Ovary (tissue), 9 donors: Measurements from ENCODE around the gene SHC1. TPM values are rescaled to one million over a fixed set of nuclear protein-coding genes. Genes with fewer than 3 reads are reported as not detected.

Experiments
- DNase-seq, 5 donors: peaks; one replicate each; pipeline ENCODE4 v3.0.0-alpha.2; 2019 to 2020
- H3K27ac ChIP-seq, 2 donors: fragments of 200-600 bp; one replicate each; pipeline versions ENCODE4 v1.5.1 to v1.8.0; 2019 to 2022
- H3K27me3 ChIP-seq: fragments of 200-600 bp; one replicate; pipeline ENCODE4 v1.8.0; 2022
- H3K36me3 ChIP-seq: fragments of 200-600 bp; sonication (generic); one replicate; pipeline ENCODE4 v1.5.1; 2019
- H3K4me1 ChIP-seq: one replicate; pipeline ENCODE4 v1.8.1; 2013; ENCODE audit warnings: mild to moderate bottlenecking, moderate library complexity; ENCODE audit not compliant: insufficient read depth
- H3K4me3 ChIP-seq: fragments of 200-600 bp; sonication (generic); one replicate; pipeline ENCODE4 v1.5.1; 2017
- H3K9me3 ChIP-seq, 2 donors: fragments of 200-600 bp in 1 of 2; sonication (generic) in 1 of 2; one replicate each; pipeline versions ENCODE4 v1.5.1 to v1.8.1; 2013 to 2019; ENCODE audit warnings: mild to moderate bottlenecking in 1 of 2, moderate library complexity in 1 of 2
- EP300 ChIP-seq: sonication (generic); formaldehyde crosslinking; IDR thresholded peaks from one replicate; pipeline ENCODE4 v1.6.1; 2017; ENCODE audit warnings: antibody characterized with exemption
- POLR2A ChIP-seq: fragments of 450-650 bp; IDR thresholded peaks from one replicate; pipeline ENCODE4 v1.6.1; 2017; ENCODE audit warnings: antibody characterized with exemption, mild to moderate bottlenecking, moderate library complexity
- WGBS, 3 donors: extraction: QIAGEN DNeasy Blood & Tissue Kit in 1 of 3; methylation state at CpG; one replicate each; pipeline versions ENCODE4 v1.1.5 to v1.1.7; 2013 to 2017; 5-methylcytosine and 5-hydroxymethylcytosine counted together
- intact Hi-C, 4 donors: fragments of 100-400 bp; cut with DNase I; formaldehyde crosslinking; loops; one replicate each; pipeline versions ENCODE4 v1.11.0 to v1.15.1; 2022 to 2023
- polyA plus RNA-seq, 2 donors: library from polyadenylated mRNA; stranded (reverse); fragments of 200-250 nt in 1 of 2; fragments of 350-450 nt in 1 of 2; fragmentation: Illumina TruSeq in 1 of 2; extraction: RNeasy Lipid Tissue Mini Kit (QIAGEN cat#74804) in 1 of 2; gene quantifications; one replicate each; pipeline ENCODE4 v1.2.3, GENCODE V29; 2013 to 2014
- total RNA-seq, 7 donors: library from RNA; depleted of rRNA in 2 of 7; stranded (reverse); fragments of >200 nt in 2 of 7; fragmentation: NEBNext Ultra II Directional in 3 of 7; extraction: Animal tissue kit (Norgen Biotek cat#: 25700) in 3 of 7; gene quantifications; one replicate each; pipeline versions ENCODE4 v1.1.0 to v1.2.4, GENCODE V29; 2016 to 2023
- TF ChIP-seq, protein P1 (sequence below), 3 donors: fragments of 450-650 bp in 2 of 3; fragments of 200-600 bp in 1 of 3; IDR thresholded peaks; one replicate each; pipeline versions ENCODE4 v1.5.1 to v1.8.0; 2016 to 2022; ENCODE audit warnings: antibody characterized with exemption in 3 of 3, mild to moderate bottlenecking in 1 of 3
- donor health status: DM: no; HTN: no; CAD: no; lungs with moderate emphysema.
- donor health status: DM: no; HTN: no; CAD: no.
- donor health status: Bipolar disorder and iron deficiency.
- donor health status: DM: yes; HTN: yes; CAD: no.
- donor health status: DM: no; HTN: no; CAD: no.
- donor health status: DM: yes; HTN: yes; CAD: no.

SHC1 gene
- total and polyA plus RNA-seq, 9 donors = 36.8 to 183 (median 80.0) TPM

DNA sequence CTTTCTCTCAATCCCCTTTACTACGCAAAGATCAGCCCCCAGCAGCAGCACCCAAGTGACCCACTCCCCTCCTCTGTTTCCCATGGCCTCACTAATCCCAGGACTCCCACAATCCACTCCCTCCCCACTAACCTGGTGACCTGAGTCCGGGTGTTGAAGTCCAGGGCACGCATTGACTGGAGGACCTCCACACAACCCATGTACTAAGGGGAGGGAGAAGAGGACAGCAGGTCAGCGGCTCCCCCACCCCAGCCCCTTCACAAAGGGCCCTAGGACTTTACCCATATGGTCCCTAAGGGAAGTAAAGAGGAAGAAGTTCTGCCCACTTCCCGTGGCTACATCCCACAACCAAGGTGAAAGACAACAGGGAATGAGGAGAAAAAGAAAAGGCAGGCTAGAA lies 1.3 kb downstream of the SHC1 start:
- no peaks in the 10 kb centered on the region for H3K36me3 ChIP-seq

DNA sequence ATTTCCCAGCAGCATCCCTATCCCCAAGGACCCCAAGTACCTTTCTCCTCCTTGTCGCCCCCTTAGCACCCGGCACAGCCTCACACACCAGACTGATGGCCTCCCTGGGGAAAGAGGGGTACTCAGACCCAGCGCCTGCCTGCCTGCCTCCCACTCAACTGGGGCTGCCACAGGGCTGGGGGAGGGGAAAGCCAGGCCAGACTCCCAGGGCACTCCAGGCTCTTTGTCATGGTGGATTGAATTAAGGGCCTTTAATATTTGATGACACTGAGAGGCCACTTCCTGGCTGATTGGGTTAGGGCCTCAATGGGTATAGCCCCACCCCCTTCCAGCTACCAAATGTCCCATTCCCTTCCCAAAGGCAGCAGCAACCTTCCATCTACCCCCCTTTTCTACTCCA lies 1.8 kb downstream of the SHC1 start:
- Histone ChIP-seq H3K27ac (peak overlapping the region in 1 of 2 donors; percentile 49), H3K4me3 (no peak overlapping the region), H3K4me1 (peaks cover 12% of the 10 kb centered on the region), H3K27me3 (no peaks in the 10 kb centered on the region), H3K36me3 (no peaks in the 10 kb centered on the region), H3K9me3 (no peaks in the 10 kb centered on the region)
- WGBS, 3 donors = 68 to 87% (median 80%) methylated on average over 3 of the region's 3 CpGs
- intact Hi-C loops = no loop called here
- DNase-seq = no peak
- TF ChIP-seq POLR2A = no peak
- TF ChIP-seq, protein P1, sequence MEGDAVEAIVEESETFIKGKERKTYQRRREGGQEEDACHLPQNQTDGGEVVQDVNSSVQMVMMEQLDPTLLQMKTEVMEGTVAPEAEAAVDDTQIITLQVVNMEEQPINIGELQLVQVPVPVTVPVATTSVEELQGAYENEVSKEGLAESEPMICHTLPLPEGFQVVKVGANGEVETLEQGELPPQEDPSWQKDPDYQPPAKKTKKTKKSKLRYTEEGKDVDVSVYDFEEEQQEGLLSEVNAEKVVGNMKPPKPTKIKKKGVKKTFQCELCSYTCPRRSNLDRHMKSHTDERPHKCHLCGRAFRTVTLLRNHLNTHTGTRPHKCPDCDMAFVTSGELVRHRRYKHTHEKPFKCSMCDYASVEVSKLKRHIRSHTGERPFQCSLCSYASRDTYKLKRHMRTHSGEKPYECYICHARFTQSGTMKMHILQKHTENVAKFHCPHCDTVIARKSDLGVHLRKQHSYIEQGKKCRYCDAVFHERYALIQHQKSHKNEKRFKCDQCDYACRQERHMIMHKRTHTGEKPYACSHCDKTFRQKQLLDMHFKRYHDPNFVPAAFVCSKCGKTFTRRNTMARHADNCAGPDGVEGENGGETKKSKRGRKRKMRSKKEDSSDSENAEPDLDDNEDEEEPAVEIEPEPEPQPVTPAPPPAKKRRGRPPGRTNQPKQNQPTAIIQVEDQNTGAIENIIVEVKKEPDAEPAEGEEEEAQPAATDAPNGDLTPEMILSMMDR (IDR thresholded peaks at IDR 0.05) = no peak
- TF ChIP-seq EP300 = no peak

More for the DNA sequence above, 1.3 kb downstream of the SHC1 start:
- WGBS, 3 donors = 21 to 33% (median 23%) methylated on average over 5 of the region's 5 CpGs
- Histone ChIP-seq H3K27ac (peak overlapping the region; percentile 49 to 98), H3K4me1 (peaks cover 12% of the 10 kb centered on the region), H3K4me3 (peak overlapping the region; percentile 52), H3K9me3 (no peaks in the 10 kb centered on the region), H3K27me3 (no peaks in the 10 kb centered on the region)
- TF ChIP-seq EP300 (no peak), POLR2A (no peak)
- TF ChIP-seq, protein P1 (IDR thresholded peaks at IDR 0.05) = no peak
- intact Hi-C loops = no loop called here
- DNase-seq = no peak

DNA sequence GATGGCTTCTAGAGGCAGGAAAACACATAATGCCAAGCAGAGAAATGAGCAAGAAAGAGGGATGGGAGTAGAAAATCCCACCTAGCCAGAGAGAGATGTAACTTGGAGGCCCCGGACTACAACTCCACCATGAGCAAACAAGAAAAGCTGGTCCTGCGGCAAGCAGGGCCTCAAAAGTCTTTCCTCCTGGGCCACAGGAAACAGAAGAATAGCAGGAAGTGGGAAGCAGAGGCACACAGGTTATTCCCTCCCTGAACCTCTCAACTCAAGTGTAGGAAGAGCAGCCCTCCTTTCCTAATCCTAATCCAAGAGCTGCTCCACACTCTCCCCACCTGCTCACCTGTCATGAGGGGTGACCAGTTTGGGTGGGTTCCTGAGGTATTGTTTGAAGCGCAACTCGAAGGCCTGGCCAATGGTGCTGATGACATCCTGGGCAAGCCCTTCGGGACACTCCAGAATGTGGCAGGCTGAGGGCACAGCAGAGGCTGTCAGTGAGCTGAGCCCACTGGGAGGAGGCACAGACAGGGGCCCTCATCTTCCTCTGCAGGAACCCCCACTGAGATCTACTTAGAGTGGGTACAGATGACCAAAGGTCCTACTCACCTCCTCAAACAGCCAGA lies 3.1 kb downstream of the SHC1 start:
- H3K4me1 ChIP-seq = peaks cover 11% of the 10 kb centered on the region
- no peaks in the 10 kb centered on the region for H3K36me3 ChIP-seq
- TF ChIP-seq, protein P1 (IDR thresholded peaks at IDR 0.05) = no peak
- no peak for TF ChIP-seq EP300
- TF ChIP-seq POLR2A = no peak

DNA sequence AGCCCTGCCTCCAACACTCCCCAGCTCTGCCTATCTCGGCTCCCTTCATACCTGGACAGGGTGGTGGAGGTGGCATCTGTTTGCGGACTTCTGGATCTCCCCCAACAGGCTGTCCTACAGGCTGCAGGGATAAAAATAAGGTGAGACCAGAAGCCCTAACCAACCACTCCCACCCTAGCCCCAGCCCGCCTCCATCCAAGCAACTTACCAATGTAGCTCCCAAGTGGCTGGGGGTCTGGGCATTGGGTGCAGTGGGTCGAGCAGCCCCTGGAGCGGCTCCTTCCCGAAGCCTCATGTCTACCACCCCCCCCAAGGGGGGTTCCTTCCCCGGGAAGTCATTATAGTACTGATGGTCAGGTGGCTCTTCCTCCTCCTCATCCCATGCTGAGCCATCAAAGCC lies 4.4 kb downstream of the SHC1 start:
- 81 to 82% (median 81%) methylated on average over 7 of the region's 7 CpGs for WGBS, 3 donors
- no peak overlapping the region for H3K4me3 ChIP-seq
- no peaks in the 10 kb centered on the region for H3K27me3 ChIP-seq
- H3K9me3 ChIP-seq = no peaks in the 10 kb centered on the region
- no peaks in the 10 kb centered on the region for H3K36me3 ChIP-seq
- H3K4me1 ChIP-seq = peaks cover 7% of the 10 kb centered on the region
- H3K27ac ChIP-seq = no peak overlapping the region
- intact Hi-C loops = no loop called here
- TF ChIP-seq, protein P1 (IDR thresholded peaks at IDR 0.05) = no peak
- TF ChIP-seq EP300 = no peak
- no peak for TF ChIP-seq POLR2A
- DNase-seq = no peak

More for the DNA sequence above, 3.1 kb downstream of the SHC1 start:
- no peaks in the 10 kb centered on the region for H3K9me3 ChIP-seq
- WGBS, 3 donors = 77 to 90% (median 88%) methylated on average over 5 of the region's 5 CpGs
- no peak overlapping the region for H3K27ac ChIP-seq
- DNase-seq = no peak
- H3K4me3 ChIP-seq = no peak overlapping the region
- no peaks in the 10 kb centered on the region for H3K27me3 ChIP-seq
- intact Hi-C loops = no loop called here
